ENCODE measurements around the gene TGM2.

Gene TGM2

DNA sequence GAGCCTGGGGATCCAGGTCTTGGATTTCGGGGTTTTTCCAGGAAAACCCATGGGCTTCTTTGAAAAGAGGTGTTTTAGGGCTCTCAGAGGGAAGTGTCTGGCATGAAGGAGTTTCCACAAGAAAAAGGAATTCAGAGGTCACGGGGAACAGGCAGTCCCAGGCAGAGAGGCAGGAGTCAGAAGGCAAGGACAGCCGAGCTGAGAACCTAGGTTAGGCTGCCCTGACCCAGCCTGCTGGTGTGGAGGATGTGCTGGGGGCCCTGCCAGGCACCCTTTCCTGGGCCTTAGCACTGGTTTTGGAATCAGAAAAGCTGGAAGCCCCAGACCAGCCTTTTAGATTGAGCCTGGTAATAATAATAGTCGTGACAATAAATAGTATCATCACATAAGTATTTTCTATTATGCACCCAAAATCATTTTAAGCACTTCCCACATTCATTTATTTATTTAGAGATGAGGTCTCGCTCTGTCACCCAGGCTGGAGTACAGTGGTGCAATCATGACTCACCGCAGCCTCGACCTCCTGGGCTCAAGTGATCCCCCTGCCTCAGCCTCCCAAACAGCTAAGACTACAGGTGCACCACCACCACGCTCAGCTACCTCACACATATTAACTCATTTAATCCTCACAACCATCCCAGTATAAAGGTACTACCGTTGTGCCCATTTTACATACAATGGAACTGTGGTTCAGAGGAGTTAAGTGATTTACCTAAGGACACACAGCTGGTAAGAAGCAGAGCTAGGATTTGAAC lies 19.9 kb downstream of the TGM2 start:
- Histone ChIP-seq H3K4me1 (ENCODE audit: low read length) (no peaks in the 10 kb centered on the region), H3K36me3 (replicated peaks; ENCODE audit: low read depth, low read length) (peaks cover 54% of the 10 kb centered on the region), H3K79me2 (ENCODE audit: low read length) (no peaks in the 10 kb centered on the region), H3K27me3 (ENCODE audit: low read depth, low read length) (no peaks in the 10 kb centered on the region), H3K4me2 (ENCODE audit: low read length) (no peak overlapping the region), H2AFZ (ENCODE audit: low read depth, low read length) (no peak overlapping the region), H3K9me3 (ENCODE audit: insufficient read depth, low read length) (no peaks in the 10 kb centered on the region), H4K20me1 (ENCODE audit: insufficient read depth, low read length) (no peaks in the 10 kb centered on the region), H3K27ac (ENCODE audit: low read length) (no peak overlapping the region), H3K4me3 (ENCODE audit: low read length) (no peak overlapping the region), H3K9ac (ENCODE audit: low read length) (no peak overlapping the region)
- TF ChIP-seq EZH2phosphoT487 (IDR thresholded peaks at IDR 0.05; ENCODE audit: low read depth) (no peak), CTCF (IDR thresholded peaks at IDR 0.05; ENCODE audit: low read depth, low read length) (no peak)

DNA sequence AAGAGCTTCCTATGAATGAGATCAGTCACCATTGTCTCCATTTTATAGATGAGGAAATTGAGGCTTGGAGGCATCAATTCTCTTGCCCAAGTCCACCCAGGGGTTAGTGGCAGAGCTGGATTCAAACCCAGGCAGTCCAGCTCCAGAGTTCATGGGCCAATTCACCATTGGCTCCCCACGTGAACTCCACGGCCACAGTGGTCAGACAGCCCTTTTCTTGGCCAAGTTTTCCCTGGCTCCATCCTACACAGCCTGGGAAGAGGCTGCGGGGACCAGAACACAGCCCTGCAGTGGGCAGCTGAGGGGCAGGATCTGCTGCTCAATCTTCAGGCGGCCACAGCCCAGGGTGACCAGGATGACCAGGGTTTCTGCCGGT lies 20.5 kb downstream of the TGM2 start:
- TF ChIP-seq CTCF (IDR thresholded peaks at IDR 0.05; ENCODE audit: low read depth, low read length) (no peak), EZH2phosphoT487 (IDR thresholded peaks at IDR 0.05; ENCODE audit: low read depth) (no peak)
- no peaks in the 10 kb centered on the region for H3K79me2 ChIP-seq (ENCODE audit: low read length)
- H3K9me3 ChIP-seq (ENCODE audit: insufficient read depth, low read length) = no peaks in the 10 kb centered on the region
- no peak overlapping the region for H3K4me3 ChIP-seq (ENCODE audit: low read length)
- peaks cover 54% of the 10 kb centered on the region for H3K36me3 ChIP-seq (replicated peaks; ENCODE audit: low read depth, low read length)
- H3K9ac ChIP-seq (ENCODE audit: low read length) = no peak overlapping the region
- no peaks in the 10 kb centered on the region for H4K20me1 ChIP-seq (ENCODE audit: insufficient read depth, low read length)
- no peak overlapping the region for H2AFZ ChIP-seq (ENCODE audit: low read depth, low read length)
- no peak overlapping the region for H3K27ac ChIP-seq (ENCODE audit: low read length)
- no peak overlapping the region for H3K4me2 ChIP-seq (ENCODE audit: low read length)
- no peaks in the 10 kb centered on the region for H3K4me1 ChIP-seq (ENCODE audit: low read length)
- no peaks in the 10 kb centered on the region for H3K27me3 ChIP-seq (ENCODE audit: low read depth, low read length)

- H3K4me2 ChIP-seq (ENCODE audit: low read length) = no peak overlapping the region
- H3K27me3 ChIP-seq (ENCODE audit: low read depth, low read length) = no peaks in the 10 kb centered on the region
- H3K4me3 ChIP-seq (ENCODE audit: low read length) = no peak overlapping the region
- H2AFZ ChIP-seq (ENCODE audit: low read depth, low read length) = no peak overlapping the region
- peaks cover 58% of the 10 kb centered on the region for H3K36me3 ChIP-seq (replicated peaks; ENCODE audit: low read depth, low read length)
- TF ChIP-seq EZH2phosphoT487 (IDR thresholded peaks at IDR 0.05; ENCODE audit: low read depth) = no peak
- no peak for TF ChIP-seq CTCF (IDR thresholded peaks at IDR 0.05; ENCODE audit: low read depth, low read length)
- no peaks in the 10 kb centered on the region for H4K20me1 ChIP-seq (ENCODE audit: insufficient read depth, low read length)
- H3K27ac ChIP-seq (ENCODE audit: low read length) = no peak overlapping the region
- H3K79me2 ChIP-seq (ENCODE audit: low read length) = no peaks in the 10 kb centered on the region
- H3K9ac ChIP-seq (ENCODE audit: low read length) = no peak overlapping the region
- H3K4me1 ChIP-seq (ENCODE audit: low read length) = no peaks in the 10 kb centered on the region
- no peaks in the 10 kb centered on the region for H3K9me3 ChIP-seq (ENCODE audit: insufficient read depth, low read length)
These were observed 21.2 kb downstream of the TGM2 start for GRCh38 chr20:38143646-38144554.

DNA sequence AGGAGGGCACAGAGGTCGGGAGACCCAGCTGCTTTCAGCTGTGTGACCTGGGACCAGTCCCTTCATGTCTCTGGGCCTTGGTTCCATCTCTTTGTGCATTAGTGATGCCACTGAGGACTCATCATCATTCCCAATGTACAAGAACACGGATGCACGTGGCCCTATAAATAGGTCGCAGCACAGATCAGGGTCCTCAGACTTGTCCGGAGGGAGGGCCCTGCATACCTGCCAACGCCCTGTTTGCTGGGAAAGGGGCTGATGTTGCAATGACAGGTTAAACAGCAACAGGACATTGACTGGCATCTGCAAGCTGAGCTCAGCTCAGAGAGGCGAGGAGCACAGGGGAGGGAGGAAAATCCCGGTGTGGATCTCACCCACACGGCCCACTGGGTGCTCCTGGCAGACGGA lies 21.8 kb downstream of the TGM2 start:
- Histone ChIP-seq H3K27ac (ENCODE audit: low read length) (no peak overlapping the region), H4K20me1 (ENCODE audit: insufficient read depth, low read length) (no peaks in the 10 kb centered on the region), H2AFZ (ENCODE audit: low read depth, low read length) (no peak overlapping the region), H3K9ac (ENCODE audit: low read length) (no peak overlapping the region), H3K79me2 (ENCODE audit: low read length) (no peaks in the 10 kb centered on the region), H3K4me3 (ENCODE audit: low read length) (no peak overlapping the region), H3K4me2 (ENCODE audit: low read length) (no peak overlapping the region), H3K9me3 (ENCODE audit: insufficient read depth, low read length) (no peaks in the 10 kb centered on the region), H3K36me3 (replicated peaks; ENCODE audit: low read depth, low read length) (peaks cover 57% of the 10 kb centered on the region), H3K4me1 (ENCODE audit: low read length) (no peaks in the 10 kb centered on the region), H3K27me3 (ENCODE audit: low read depth, low read length) (no peaks in the 10 kb centered on the region)
- no peak for TF ChIP-seq EZH2phosphoT487 (IDR thresholded peaks at IDR 0.05; ENCODE audit: low read depth)
- no peak for TF ChIP-seq CTCF (IDR thresholded peaks at IDR 0.05; ENCODE audit: low read depth, low read length)
